Measurements from ENCODE around the gene CAPN1. TPM values are rescaled to one million over a fixed set of nuclear protein-coding genes. Genes with fewer than 3 reads are reported as not detected.

Gene CAPN1
- total and polyA plus RNA-seq, 2 of the 13 experiments (the other 11 are each of a cell fraction or from before 2014, with no cell fraction given), result 57.3 to 82.6 TPM

- TF ChIP-seq ZNF232 (CRISPR knock-in tag; IDR thresholded peaks at IDR 0.05; ENCODE audit: borderline replicate concordance) (peak; percentile 38; the same call in 1 of the 2 replicates), ZFP41 (CRISPR knock-in tag; IDR thresholded peaks at IDR 0.05; ENCODE audit: borderline replicate concordance) (no peak), CREB1 (IDR thresholded peaks at IDR 0.05) (peak; percentile 82), CREB1 (CRISPR knock-in tag; IDR thresholded peaks at IDR 0.05) (peak; percentile 93), CTCF (CRISPR knock-in tag; IDR thresholded peaks at IDR 0.05) (peak; percentile 24), MAF1 (CRISPR knock-in tag; IDR thresholded peaks at IDR 0.05; ENCODE audit: borderline replicate concordance) (no peak; the same call in 1 of the 2 replicates), ZKSCAN8 (CRISPR knock-in tag; IDR thresholded peaks at IDR 0.05; ENCODE audit: borderline replicate concordance) (no peak), DMAP1 (CRISPR knock-in tag; IDR thresholded peaks at IDR 0.05) (peak; percentile 98), ZFP37 (CRISPR knock-in tag; IDR thresholded peaks at IDR 0.05; ENCODE audit: borderline replicate concordance) (no peak), EZH2 (conservative IDR thresholded peaks at IDR 0.05; ENCODE audit: low read depth, low read length) (no peak), ISX (CRISPR knock-in tag; conservative IDR thresholded peaks at IDR 0.05) (0 out of 2 replicates have a peak, but pooled peaks have one; percentile 55), ZNF572 (CRISPR knock-in tag; IDR thresholded peaks at IDR 0.05) (peak; percentile 75; the same call in 1 of the 2 replicates), SSRP1 (CRISPR knock-in tag; IDR thresholded peaks at IDR 0.05) (0 out of 2 replicates have a peak, but pooled peaks have one; percentile 30), ZNF746 (CRISPR knock-in tag; IDR thresholded peaks at IDR 0.05) (no peak), IKZF4 (CRISPR knock-in tag; IDR thresholded peaks at IDR 0.05; ENCODE audit: borderline replicate concordance, low read depth, not compliant biosample characterization) (no peak), THAP7 (CRISPR knock-in tag; IDR thresholded peaks at IDR 0.05) (peak; percentile 46; the same call in 1 of the 2 replicates)
- TF ChIP-seq, protein P1, sequence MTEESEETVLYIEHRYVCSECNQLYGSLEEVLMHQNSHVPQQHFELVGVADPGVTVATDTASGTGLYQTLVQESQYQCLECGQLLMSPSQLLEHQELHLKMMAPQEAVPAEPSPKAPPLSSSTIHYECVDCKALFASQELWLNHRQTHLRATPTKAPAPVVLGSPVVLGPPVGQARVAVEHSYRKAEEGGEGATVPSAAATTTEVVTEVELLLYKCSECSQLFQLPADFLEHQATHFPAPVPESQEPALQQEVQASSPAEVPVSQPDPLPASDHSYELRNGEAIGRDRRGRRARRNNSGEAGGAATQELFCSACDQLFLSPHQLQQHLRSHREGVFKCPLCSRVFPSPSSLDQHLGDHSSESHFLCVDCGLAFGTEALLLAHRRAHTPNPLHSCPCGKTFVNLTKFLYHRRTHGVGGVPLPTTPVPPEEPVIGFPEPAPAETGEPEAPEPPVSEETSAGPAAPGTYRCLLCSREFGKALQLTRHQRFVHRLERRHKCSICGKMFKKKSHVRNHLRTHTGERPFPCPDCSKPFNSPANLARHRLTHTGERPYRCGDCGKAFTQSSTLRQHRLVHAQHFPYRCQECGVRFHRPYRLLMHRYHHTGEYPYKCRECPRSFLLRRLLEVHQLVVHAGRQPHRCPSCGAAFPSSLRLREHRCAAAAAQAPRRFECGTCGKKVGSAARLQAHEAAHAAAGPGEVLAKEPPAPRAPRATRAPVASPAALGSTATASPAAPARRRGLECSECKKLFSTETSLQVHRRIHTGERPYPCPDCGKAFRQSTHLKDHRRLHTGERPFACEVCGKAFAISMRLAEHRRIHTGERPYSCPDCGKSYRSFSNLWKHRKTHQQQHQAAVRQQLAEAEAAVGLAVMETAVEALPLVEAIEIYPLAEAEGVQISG (CRISPR knock-in tag; IDR thresholded peaks at IDR 0.05), result peak; percentile 82
Observed at GRCh38 chr11:65134240-65134951, 47.3 kb upstream of the CAPN1 start, which contains the start of gene SYVN1 (continued).
